Breast epithelium (tissue), 4 donors: ENCODE results near the gene XYLT1. TPM values are rescaled to one million over a fixed set of nuclear protein-coding genes. Genes with fewer than 3 reads are reported as not detected.

Experiments
- DNase-seq, 2 donors: peaks; one replicate each; pipeline ENCODE4 v3.0.0-alpha.2; 2019; ENCODE audit warnings: low spot score in 2 of 2
- H3K27ac ChIP-seq, 2 donors: fragments of 200-600 bp; sonication (generic) in 1 of 2; one replicate each; pipeline ENCODE4 v1.5.1; 2016 to 2019; ENCODE audit warnings: mild to moderate bottlenecking in 1 of 2
- H3K27me3 ChIP-seq, 2 donors: fragments of 200-600 bp; sonication (generic) in 1 of 2; one replicate each; pipeline versions ENCODE4 v1.5.1 to v1.6.0; 2017 to 2019; ENCODE audit warnings: control low read depth in 1 of 2, mild to moderate bottlenecking in 1 of 2
- H3K36me3 ChIP-seq: fragments of 200-600 bp; one replicate; pipeline ENCODE4 v1.5.1; 2019
- H3K4me1 ChIP-seq, 2 donors: fragments of 200-600 bp; sonication (generic); one replicate each; pipeline ENCODE4 v1.5.1; 2016 to 2019; ENCODE audit warnings: control low read depth in 1 of 2
- H3K4me3 ChIP-seq, 3 donors: fragments of 200-600 bp; sonication (generic); 1 replicate in 2 of 3; 2 replicates in 1 of 3; pipeline ENCODE4 v1.5.1; 2016 to 2019; ENCODE audit warnings: mild to moderate bottlenecking in 3 of 3, moderate library complexity in 2 of 3
- H3K9me3 ChIP-seq, 2 donors: fragments of 200-600 bp; sonication (generic) in 1 of 2; one replicate each; pipeline ENCODE4 v1.5.1; 2016 to 2019; ENCODE audit warnings: control low read depth in 1 of 2
- POLR2A ChIP-seq: fragments of 450-650 bp; IDR thresholded peaks from one replicate; pipeline ENCODE4 v1.6.1; 2016; ENCODE audit warnings: antibody characterized with exemption, mild to moderate bottlenecking, moderate library complexity
- POLR2AphosphoS5 ChIP-seq, 3 donors: sonication (generic); formaldehyde crosslinking; IDR thresholded peaks; one replicate each; pipeline ENCODE4 v1.6.1; 2017; ENCODE audit warnings: antibody characterized with exemption in 3 of 3
- intact Hi-C: fragments of 100-400 bp; cut with DNase I; formaldehyde crosslinking; loops from one replicate; pipeline ENCODE4 v1.15.1; 2023; ENCODE audit warnings: low total_unique reads
- total RNA-seq, 3 donors: library from RNA; depleted of rRNA; stranded (reverse); fragments of >200 nt; gene quantifications; one replicate each; pipeline ENCODE4 v1.1.0, GENCODE V29; 2016
- TF ChIP-seq, protein P1 (sequence below), 3 donors: fragments of 450-650 bp; IDR thresholded peaks; one replicate each; pipeline ENCODE4 v1.5.1; 2016 to 2017; ENCODE audit warnings: antibody characterized with exemption in 3 of 3, mild to moderate bottlenecking in 3 of 3, moderate library complexity in 3 of 3

Gene XYLT1
- total RNA-seq, 3 donors from 2014 or later, result 11.9 to 32.8 (median 13.8) TPM

DNA sequence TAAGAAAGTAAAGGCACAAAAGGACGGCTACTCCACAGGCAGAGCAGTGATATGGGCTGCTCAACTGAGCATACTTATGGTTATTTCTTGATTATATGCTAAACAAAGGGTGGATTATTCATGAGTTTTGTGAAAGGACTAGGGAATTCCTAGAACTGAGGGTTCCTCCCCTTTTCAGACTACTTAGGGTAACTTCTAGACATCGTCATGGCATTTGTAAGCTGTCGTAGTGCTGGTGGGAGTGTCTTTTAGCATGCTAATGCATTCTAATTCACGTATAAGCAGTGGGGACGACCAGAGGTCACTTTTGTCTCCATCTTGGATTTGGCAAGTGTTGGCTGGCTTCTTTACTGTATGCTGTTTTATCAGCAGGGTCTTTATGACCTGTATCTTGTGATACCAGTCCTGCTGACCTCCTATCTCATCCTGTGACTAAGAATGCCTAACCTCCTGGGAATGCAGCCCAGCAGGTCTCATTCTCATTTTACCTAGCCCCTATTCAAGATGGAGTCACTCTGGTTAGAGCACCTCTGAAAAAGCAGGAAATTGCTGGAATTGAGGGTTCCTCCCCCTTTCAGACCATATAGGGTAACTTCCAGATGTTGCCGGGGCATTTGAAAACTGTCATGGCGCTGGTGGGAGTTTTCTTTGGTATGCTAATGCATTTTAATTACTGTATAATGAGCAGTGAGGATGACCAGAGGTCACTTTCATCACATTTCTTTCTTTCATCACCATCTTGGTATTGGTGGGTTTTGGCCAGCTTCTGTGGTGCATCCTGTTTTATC lies 388.5 kb downstream of the XYLT1 start:
- TF ChIP-seq POLR2A, result no peak
- TF ChIP-seq, protein P1, sequence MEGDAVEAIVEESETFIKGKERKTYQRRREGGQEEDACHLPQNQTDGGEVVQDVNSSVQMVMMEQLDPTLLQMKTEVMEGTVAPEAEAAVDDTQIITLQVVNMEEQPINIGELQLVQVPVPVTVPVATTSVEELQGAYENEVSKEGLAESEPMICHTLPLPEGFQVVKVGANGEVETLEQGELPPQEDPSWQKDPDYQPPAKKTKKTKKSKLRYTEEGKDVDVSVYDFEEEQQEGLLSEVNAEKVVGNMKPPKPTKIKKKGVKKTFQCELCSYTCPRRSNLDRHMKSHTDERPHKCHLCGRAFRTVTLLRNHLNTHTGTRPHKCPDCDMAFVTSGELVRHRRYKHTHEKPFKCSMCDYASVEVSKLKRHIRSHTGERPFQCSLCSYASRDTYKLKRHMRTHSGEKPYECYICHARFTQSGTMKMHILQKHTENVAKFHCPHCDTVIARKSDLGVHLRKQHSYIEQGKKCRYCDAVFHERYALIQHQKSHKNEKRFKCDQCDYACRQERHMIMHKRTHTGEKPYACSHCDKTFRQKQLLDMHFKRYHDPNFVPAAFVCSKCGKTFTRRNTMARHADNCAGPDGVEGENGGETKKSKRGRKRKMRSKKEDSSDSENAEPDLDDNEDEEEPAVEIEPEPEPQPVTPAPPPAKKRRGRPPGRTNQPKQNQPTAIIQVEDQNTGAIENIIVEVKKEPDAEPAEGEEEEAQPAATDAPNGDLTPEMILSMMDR (IDR thresholded peaks at IDR 0.05), result no peak
- TF ChIP-seq POLR2AphosphoS5 (IDR thresholded peaks at IDR 0.05), result no peak
- intact Hi-C loops, result no loop called here

DNA sequence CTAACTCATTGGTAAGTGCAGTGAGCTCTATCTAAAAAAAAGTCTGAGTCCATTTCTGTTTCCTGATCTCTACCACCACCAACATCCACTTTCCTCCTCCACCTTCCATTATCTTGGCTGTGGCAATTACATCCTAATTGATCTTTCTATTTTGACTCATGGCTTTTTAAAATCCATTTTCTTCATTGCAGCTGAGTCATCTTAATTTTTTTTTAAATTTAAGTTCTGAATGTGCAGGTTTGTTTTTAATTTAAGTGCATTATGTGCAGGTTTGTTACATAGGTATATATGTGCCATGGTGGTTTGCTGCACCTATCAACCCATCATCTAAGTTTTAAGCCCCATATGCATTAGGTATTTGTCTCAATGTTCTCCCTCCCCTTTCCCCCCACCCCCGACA lies 390.7 kb downstream of the XYLT1 start:
- intact Hi-C loops, result no loop called here
- H3K36me3 ChIP-seq, result no peaks in the 10 kb centered on the region
- TF ChIP-seq POLR2A (no peak), POLR2AphosphoS5 (IDR thresholded peaks at IDR 0.05) (no peak)
- TF ChIP-seq, protein P1 (IDR thresholded peaks at IDR 0.05), result no peak
- no peak overlapping the region for H3K27ac ChIP-seq
- H3K4me3 ChIP-seq, result no peak overlapping the region
- no peak for DNase-seq
- H3K4me1 ChIP-seq, result no peaks in the 10 kb centered on the region
- no peaks in the 10 kb centered on the region for H3K9me3 ChIP-seq
- H3K27me3 ChIP-seq, result peaks cover 0 to 6% of the 10 kb centered on the region in 2 donors

More for the DNA sequence above, 388.5 kb downstream of the XYLT1 start:
- no peaks in the 10 kb centered on the region for H3K36me3 ChIP-seq
- no peak for DNase-seq
- no peak overlapping the region for H3K27ac ChIP-seq
- no peaks in the 10 kb centered on the region for H3K9me3 ChIP-seq
- H3K4me1 ChIP-seq, result no peaks in the 10 kb centered on the region
- H3K27me3 ChIP-seq, result peaks cover 0 to 6% of the 10 kb centered on the region in 2 donors
- no peak overlapping the region for H3K4me3 ChIP-seq

DNA sequence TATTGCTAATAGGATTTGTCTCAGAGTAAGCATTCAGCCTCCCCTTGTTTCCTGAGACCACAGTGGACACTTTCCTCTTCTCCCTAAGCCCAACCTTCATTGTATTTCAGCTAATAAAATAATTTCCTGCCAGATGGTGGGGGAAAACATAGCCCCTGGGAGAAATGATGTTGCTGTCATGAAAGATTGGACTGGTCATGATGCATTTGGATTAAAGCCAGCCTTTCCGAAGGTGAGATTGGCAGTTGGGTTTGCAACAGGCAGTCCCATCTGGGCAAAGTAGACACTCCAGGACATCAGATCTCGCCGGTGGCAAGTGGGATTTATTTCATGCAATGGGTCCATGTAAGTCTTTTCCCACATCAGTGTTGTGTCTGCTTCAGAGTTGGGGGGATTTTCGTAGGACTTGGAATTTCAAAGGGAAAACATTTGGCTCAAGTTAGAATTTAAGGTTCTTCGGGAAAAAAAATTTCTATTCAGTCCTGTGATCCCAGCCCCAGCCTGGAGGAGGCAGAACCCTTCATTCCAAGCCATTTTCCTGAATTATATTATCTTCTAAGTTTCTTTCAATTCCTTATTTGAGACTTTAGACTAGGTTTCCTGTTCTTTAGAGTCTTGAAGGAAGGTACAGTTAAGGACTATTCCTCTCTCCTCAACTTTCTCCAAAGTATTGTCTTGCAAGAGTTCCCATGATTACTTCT lies 391.7 kb downstream of the XYLT1 start:
- intact Hi-C loops, result no loop called here
- DNase-seq, result no peak

DNA sequence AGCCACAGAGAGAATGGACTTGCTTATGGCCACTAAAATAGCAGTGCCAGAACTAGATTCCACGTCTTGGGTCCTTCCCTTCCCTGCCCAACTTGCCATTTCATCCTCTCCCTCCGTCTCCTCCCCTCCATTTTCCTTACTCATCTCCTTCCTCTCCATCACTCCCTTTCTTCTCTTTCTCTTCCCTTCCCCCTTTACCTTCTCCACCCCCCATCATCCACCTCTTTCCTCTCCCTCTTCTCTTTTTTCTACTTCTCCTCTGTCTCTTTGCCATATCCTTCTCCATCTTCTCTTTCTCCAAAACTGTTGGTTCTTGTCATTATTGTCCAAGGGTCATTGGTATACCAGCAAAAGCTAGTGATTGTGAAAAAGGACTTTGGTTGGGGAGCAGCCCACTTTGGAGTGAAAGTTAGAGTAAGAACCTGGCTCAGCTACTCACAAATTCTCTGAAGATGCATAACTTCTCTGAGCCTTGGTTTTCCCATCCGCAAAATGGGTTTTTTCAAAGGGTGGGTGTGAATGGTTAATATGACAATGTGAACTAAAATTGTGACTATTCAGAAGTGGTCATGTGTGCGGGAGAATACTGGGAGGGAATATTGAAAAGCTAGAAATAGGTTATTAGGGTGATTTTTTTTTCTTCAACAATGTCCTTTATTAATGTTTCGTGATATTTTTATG lies 393.8 kb downstream of the XYLT1 start:
- DNase-seq, result no peak
- TF ChIP-seq POLR2A, result no peak
- Histone ChIP-seq H3K9me3 (no peaks in the 10 kb centered on the region), H3K36me3 (no peaks in the 10 kb centered on the region), H3K27me3 (peaks cover 0 to 5% of the 10 kb centered on the region in 2 donors), H3K27ac (no peak overlapping the region), H3K4me3 (no peak overlapping the region), H3K4me1 (no peaks in the 10 kb centered on the region)
- intact Hi-C loops, result no loop called here

More for the DNA sequence above, 391.7 kb downstream of the XYLT1 start:
- peaks cover 0 to 6% of the 10 kb centered on the region in 2 donors for H3K27me3 ChIP-seq
- no peaks in the 10 kb centered on the region for H3K4me1 ChIP-seq
- no peak overlapping the region for H3K27ac ChIP-seq
- no peak overlapping the region for H3K4me3 ChIP-seq
- H3K36me3 ChIP-seq, result no peaks in the 10 kb centered on the region
- TF ChIP-seq, protein P1 (IDR thresholded peaks at IDR 0.05), result no peak
- no peak for TF ChIP-seq POLR2A
- no peaks in the 10 kb centered on the region for H3K9me3 ChIP-seq

DNA sequence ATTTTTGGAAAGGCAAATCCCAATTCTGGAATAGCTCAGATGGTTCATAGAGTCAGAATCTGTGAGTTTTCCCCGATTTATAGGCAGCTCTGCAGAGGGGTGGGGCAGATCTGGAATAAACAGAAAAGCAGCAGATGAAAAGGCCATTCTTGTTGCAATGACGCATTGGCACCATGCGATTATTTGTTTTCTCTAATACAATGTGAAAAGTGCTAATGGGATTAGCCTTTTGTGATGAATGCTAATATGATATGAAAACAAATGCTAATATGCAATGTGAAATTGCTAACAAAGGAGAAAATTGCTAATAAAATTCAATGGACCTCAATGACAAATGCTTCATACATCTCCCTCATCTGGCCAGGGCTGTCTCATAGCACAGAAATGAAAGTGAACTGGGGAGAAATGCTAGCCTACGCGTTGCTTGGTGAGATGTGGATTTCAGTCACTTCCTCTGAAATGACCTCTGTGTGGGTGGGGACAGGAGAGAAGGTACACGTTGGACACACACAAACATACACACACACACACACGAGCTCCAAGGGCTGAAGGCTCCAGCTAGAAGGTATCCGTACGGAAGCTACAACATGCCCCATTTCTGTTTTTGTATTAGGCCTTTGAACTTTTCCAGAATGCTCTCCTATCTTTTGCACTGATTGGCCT lies 394.5 kb downstream of the XYLT1 start:
- TF ChIP-seq POLR2AphosphoS5 (IDR thresholded peaks at IDR 0.05) (no peak), POLR2A (no peak)
- TF ChIP-seq, protein P1 (IDR thresholded peaks at IDR 0.05), result no peak
- no peak for DNase-seq
- no peaks in the 10 kb centered on the region for H3K27me3 ChIP-seq
- no peak overlapping the region for H3K27ac ChIP-seq
- H3K4me1 ChIP-seq, result no peaks in the 10 kb centered on the region
- H3K9me3 ChIP-seq, result no peaks in the 10 kb centered on the region
- intact Hi-C loops, result no loop called here
- no peak overlapping the region for H3K4me3 ChIP-seq
- H3K36me3 ChIP-seq, result no peaks in the 10 kb centered on the region
